Measurements from ENCODE around the gene PFN4. TPM values are rescaled to one million over a fixed set of nuclear protein-coding genes. Genes with fewer than 3 reads are reported as not detected.

The PFN4 gene
- total RNA-seq, 1 donor from 2014 or later: 0.35 TPM

- no peak for DNase-seq (ENCODE audit: low spot score)
Observed at GRCh38 chr2:24077879-24078278, 45.3 kb downstream of the PFN4 start.

GRCh38 chr2:24077535-24077877 lies 45.6 kb downstream of the PFN4 start:
- DNase-seq (ENCODE audit: low spot score): no peak

GRCh38 chr2:24076849-24077534 lies 46.1 kb downstream of the PFN4 start:
- DNase-seq (ENCODE audit: low spot score): no peak

DNA sequence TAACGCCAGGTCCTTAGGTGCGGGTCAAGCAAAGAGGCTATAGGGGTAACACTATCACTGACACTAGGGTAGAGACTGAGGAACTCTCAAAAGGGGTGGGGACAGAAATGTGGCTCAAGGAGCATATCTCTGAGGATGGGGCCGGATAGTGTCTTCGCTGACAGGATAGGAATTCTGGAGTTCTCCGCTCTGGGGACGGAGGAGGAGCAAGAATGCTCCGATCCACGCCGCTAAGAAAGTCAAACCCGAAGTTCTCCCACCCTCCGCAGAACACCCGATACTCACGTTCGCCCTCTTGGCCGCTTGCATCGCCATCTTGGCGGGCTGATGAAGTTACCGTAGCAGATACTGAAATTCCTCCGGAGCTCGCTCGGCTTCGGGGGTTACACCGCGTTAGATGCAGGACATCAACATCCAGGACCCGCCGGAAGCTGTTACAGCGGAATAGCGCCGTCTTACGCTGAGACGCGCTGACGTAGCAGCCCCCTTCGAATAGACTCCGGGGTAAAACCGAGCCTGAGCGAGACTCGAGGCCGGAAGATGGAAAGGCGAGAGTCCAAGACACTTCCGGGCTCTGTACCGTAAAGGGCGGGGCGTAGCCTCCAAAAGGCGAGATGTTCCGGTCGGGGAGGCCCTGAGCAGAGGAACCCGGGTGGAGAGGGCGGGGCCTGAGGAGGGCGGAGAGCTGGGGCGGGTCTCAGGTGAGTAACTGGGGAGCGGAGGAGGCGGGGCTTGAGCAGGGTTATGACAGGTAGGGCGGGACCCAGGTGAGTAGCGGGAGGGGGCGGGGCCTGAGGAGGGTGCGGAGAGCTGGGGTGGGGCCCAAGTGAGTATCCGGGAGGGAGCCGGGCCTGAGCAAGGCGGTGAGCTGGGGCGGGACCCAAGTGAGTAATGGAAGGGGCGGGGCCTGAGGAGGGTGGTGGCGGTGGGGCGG lies 47.0 kb downstream of the PFN4 start, which contains the start of gene SF3B6:
TSS of gene SF3B6 (minus strand) at position 412 of the 934 bp plus-strand sequence. CDS start at position 315, 97 bp downstream.
- peak; percentile 100 for DNase-seq (ENCODE audit: low spot score)

GRCh38 chr2:24075259-24075658 lies 47.9 kb downstream of the PFN4 start:
- DNase-seq (ENCODE audit: low spot score): no peak

- no peak for DNase-seq (ENCODE audit: low spot score)
Observed at GRCh38 chr2:24073816-24074215, 49.3 kb downstream of the PFN4 start.

DNA sequence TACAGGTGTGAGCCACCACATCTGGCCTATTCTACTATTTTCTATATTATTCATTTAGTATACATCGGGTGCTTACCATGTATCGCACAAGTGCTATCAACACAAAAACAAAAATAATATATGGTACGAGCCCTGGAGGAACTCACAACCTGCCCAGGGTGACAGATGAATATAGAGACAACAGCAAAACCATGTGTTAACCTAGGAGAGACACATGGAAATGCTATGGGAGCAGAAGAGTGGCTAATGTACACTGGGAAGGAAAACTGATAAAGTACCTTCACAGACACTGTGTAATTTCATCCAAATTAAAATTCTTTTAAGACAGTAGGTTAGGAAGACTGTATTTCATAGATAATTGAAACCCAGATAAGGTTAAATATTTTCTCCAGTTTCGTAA lies 50.9 kb downstream of the PFN4 start:
- DNase-seq (ENCODE audit: low spot score): no peak

DNA sequence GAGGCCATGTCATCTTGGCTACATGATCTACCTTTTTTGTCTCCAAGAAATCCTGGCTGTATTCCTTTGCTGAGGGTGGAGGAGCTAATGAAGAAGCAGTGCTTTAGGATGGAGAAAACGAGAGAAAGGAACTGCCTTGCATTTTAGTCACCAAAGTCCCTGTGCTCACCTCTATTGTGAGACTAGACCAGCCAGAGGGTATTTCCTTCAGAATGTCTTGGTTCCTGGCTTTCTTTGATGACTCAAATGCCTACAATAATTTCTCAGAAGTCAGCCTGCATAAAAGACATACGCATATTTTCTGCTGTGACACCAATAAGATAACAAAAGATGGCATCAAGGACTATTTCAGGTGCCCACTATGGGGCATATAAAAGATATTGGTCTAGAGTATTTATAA lies 57.8 kb downstream of the PFN4 start:
- DNase-seq (ENCODE audit: low spot score): no peak

Other genes starting within 250 kb of the PFN4 start
- gene ATAD2B, start 196.2 kb downstream of the PFN4 start, total RNA-seq: 16.3 TPM
- 11.8 TPM for gene UBXN2A, start 182.9 kb downstream of the PFN4 start, total RNA-seq
- gene MFSD2B, start 113.2 kb downstream of the PFN4 start, total RNA-seq: 0.23 TPM
- 8.4 TPM for gene WDCP, start 75.9 kb downstream of the PFN4 start, total RNA-seq
- gene FKBP1B, start 73.6 kb downstream of the PFN4 start, total RNA-seq: 23.0 TPM
- 69.5 TPM for gene SF3B6, start 47.0 kb downstream of the PFN4 start, total RNA-seq
- gene TP53I3, start 38.5 kb downstream of the PFN4 start, total RNA-seq: 35.2 TPM
- 23.2 TPM for gene FAM228B, start 135 bp upstream of the PFN4 start, total RNA-seq
- gene FAM228A, start 51.7 kb upstream of the PFN4 start, total RNA-seq: 1.0 TPM
- 49.6 TPM for gene ITSN2, start 237.2 kb upstream of the PFN4 start, total RNA-seq